Smooth muscle cell (in vitro differentiated cells): ENCODE data around the gene LARGE1. TPM values are rescaled to one million over a fixed set of nuclear protein-coding genes. Genes with fewer than 3 reads are reported as not detected.

Source experiments
- DNase-seq: peaks from one replicate; lab custom pipeline; 2025; ENCODE audit not compliant: unreplicated experiment; lab: John Stamatoyannopoulos, UW
- H2AFZ ChIP-seq: fragments of 200-600 bp; sonication (generic); 2 replicates; pipeline ENCODE4 v1.6.0; 2016; ENCODE audit warnings: antibody characterized with exemption, low read depth, mild to moderate bottlenecking
- H3F3A ChIP-seq: fragments of 200-600 bp; sonication (generic); 2 replicates; pipeline ENCODE4 v1.6.0; 2017; ENCODE audit warnings: antibody characterized with exemption, low read depth
- H3K27ac ChIP-seq: fragments of 200-600 bp; sonication (generic); 2 replicates; pipeline ENCODE4 v1.5.1; 2016; ENCODE audit warnings: low read depth, mild to moderate bottlenecking
- H3K27me3 ChIP-seq: fragments of 200-600 bp; sonication (generic); 2 replicates; pipeline ENCODE4 v1.6.1; 2016; ENCODE audit warnings: low read depth, mild to moderate bottlenecking
- H3K36me3 ChIP-seq: fragments of 200-600 bp; sonication (generic); 2 replicates; pipeline ENCODE4 v1.5.1; 2016; ENCODE audit warnings: low read depth
- H3K4me1 ChIP-seq: fragments of 200-600 bp; sonication (generic); 2 replicates; pipeline ENCODE4 v1.5.1; 2016; ENCODE audit warnings: low read depth
- H3K4me2 ChIP-seq: fragments of 200-600 bp; sonication (generic); 2 replicates; pipeline ENCODE4 v1.6.0; 2016; ENCODE audit warnings: mild to moderate bottlenecking
- H3K4me3 ChIP-seq: fragments of 200-600 bp; sonication (generic); 2 replicates; pipeline ENCODE4 v1.5.1; 2016; ENCODE audit warnings: mild to moderate bottlenecking
- H3K79me2 ChIP-seq: fragments of 200-600 bp; sonication (generic); 2 replicates; pipeline ENCODE4 v1.6.0; 2016; ENCODE audit warnings: low read depth, mild to moderate bottlenecking
- H3K9ac ChIP-seq: fragments of 200-600 bp; sonication (generic); 2 replicates; pipeline ENCODE4 v1.6.0; 2016; ENCODE audit warnings: low read depth
- H3K9me3 ChIP-seq: fragments of 200-600 bp; sonication (generic); replicated peaks from 2 replicates; pipeline ENCODE4 v1.5.1; 2016; ENCODE audit warnings: low read depth
- H4K20me1 ChIP-seq: fragments of 200-600 bp; sonication (generic); 2 replicates; pipeline ENCODE4 v1.6.0; 2016; ENCODE audit warnings: low read depth
- WGBS: methylation state at CpG from one replicate; pipeline ENCODE4 v1.1.7; 2016; ENCODE audit warnings: low lambda C conversion rate; 5-methylcytosine and 5-hydroxymethylcytosine counted together
- polyA plus RNA-seq: library from polyadenylated mRNA; unstranded; fragments of >200 nt; fragmentation: Nextera tagmentation; extraction: Ambion mirVana; gene quantifications from 2 replicates; pipeline ENCODE4 v1.2.1, GENCODE V29; 2016
- total RNA-seq: library from RNA; depleted of rRNA; stranded (reverse); fragments of >200 nt; gene quantifications from 2 replicates; pipeline ENCODE4 v1.2.3, GENCODE V29; 2014
- TF ChIP-seq, protein P1 (sequence below): fragments of 200-600 bp; sonication (generic); IDR thresholded peaks from 2 replicates; pipeline ENCODE4 v1.5.1; 2017; ENCODE audit warnings: borderline replicate concordance, mild to moderate bottlenecking, antibody characterized with exemption; ENCODE audit not compliant: insufficient read depth, poor library complexity, severe bottlenecking

Gene LARGE1
- total and polyA plus RNA-seq, 2 experiments from 2014 or later, result 11.9 to 18.0 TPM

DNA sequence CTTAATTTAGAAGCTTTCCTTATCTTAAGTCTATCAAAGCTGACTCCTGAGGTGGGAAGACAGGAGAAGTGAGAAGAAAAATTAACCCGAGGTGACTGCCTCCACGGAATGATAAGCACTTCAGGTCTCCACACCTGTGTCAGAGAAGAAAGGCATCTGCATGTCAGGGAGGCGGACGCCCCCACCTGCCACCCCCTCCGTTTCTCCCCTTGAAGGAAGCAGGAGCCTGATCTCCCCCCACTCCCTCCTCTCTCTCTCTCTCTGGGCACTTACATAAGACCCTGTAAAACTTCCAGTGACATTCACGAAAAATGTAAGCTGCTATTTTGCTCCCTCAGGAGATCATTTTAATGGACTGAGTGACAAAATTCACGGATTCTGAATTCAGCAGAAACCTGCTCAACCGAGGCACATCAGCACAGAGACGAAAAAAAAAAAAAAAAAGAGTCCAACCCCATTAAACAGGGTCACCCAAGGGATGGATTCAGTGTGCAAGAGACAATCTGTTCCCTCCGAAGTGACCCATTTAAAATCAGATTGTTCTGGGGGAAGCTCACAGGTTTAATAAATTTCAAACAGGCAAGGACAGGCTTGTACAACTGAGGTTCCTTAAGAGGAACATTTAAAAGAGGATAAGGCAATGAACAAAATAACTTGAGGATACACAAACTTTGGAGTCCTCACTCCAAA, 1.5 kb downstream of the LARGE1 start:
- Histone ChIP-seq H3K4me1 (peaks cover 26% of the 10 kb centered on the region), H3K9me3 (no peaks in the 10 kb centered on the region), H3K27me3 (no peaks in the 10 kb centered on the region), H3K9ac (no peak overlapping the region), H4K20me1 (peaks cover 62% of the 10 kb centered on the region), H3K36me3 (no peaks in the 10 kb centered on the region), H3F3A (no peaks in the 10 kb centered on the region), H3K4me3 (peak overlapping the region; percentile 79), H3K27ac (no peak overlapping the region), H2AFZ (no peak overlapping the region), H3K79me2 (peaks cover 26% of the 10 kb centered on the region), H3K4me2 (peak overlapping the region; percentile 98)
- TF ChIP-seq, protein P1, sequence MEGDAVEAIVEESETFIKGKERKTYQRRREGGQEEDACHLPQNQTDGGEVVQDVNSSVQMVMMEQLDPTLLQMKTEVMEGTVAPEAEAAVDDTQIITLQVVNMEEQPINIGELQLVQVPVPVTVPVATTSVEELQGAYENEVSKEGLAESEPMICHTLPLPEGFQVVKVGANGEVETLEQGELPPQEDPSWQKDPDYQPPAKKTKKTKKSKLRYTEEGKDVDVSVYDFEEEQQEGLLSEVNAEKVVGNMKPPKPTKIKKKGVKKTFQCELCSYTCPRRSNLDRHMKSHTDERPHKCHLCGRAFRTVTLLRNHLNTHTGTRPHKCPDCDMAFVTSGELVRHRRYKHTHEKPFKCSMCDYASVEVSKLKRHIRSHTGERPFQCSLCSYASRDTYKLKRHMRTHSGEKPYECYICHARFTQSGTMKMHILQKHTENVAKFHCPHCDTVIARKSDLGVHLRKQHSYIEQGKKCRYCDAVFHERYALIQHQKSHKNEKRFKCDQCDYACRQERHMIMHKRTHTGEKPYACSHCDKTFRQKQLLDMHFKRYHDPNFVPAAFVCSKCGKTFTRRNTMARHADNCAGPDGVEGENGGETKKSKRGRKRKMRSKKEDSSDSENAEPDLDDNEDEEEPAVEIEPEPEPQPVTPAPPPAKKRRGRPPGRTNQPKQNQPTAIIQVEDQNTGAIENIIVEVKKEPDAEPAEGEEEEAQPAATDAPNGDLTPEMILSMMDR, result no peak
- 25% methylated on average over 10 of the region's 10 CpGs for WGBS
- no peak for DNase-seq

DNA sequence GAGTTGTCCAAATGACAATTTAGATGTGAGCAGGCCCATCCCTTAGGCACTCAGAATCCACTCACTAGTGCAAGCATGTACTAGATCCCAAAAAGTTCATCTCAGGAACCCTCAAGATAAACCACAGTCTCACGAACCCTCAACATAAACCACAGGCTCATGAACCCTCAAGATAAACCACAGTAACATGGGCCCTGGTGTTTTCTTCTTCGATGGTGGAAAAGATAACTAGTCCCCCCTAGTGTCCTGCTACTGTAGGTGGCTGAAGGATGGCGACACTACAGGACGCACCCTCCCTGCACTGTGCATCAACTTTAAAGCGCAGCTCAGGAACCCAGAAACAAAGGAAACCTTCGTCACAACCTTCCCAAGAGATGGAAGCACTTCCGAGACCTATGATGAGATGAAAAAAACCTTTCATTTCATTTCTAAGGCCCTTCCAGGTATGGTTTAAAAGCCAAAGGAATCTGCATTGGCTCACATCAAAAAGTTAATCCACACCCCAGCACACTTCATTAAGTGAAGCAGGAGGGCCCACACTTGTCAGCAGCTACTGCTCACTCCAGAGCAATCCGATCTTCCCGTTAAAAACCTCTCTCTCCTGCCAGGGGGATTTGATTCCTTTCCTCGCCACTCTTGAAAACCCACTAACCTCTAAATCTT, 2.4 kb downstream of the LARGE1 start:
- no peaks in the 10 kb centered on the region for H3F3A ChIP-seq
- WGBS, result 40% methylated on average over 10 of the region's 10 CpGs
- no peaks in the 10 kb centered on the region for H3K36me3 ChIP-seq
- TF ChIP-seq, protein P1, result no peak
- H4K20me1 ChIP-seq, result peaks cover 66% of the 10 kb centered on the region
- H3K4me1 ChIP-seq, result peaks cover 19% of the 10 kb centered on the region
- H3K4me3 ChIP-seq, result peak overlapping the region; percentile 79
- H3K9ac ChIP-seq, result no peak overlapping the region
- no peak overlapping the region for H2AFZ ChIP-seq
- H3K4me2 ChIP-seq, result peak overlapping the region; percentile 98
- H3K27me3 ChIP-seq, result no peaks in the 10 kb centered on the region
- H3K79me2 ChIP-seq, result peaks cover 26% of the 10 kb centered on the region
- DNase-seq, result no peak
- H3K27ac ChIP-seq, result no peak overlapping the region
- H3K9me3 ChIP-seq, result no peaks in the 10 kb centered on the region

DNA sequence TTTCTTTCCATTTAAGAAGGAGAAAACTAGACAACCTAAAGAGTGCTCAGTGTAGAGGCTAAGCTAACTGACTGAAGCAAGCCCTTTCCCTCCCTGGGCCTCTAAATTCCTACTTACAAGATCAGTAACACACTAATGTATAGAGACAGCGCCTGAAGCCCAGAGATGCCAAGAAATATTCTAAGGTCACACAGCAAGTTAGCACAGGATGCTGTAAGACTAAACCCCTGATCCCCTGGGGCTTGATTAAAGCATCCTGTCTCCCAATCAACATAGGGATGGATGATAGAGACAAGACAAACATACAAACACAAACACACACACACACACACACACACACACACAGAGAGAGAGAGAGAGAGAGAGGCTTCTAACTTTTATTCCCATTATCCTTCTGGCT, 5.6 kb downstream of the LARGE1 start:
- H3K79me2 ChIP-seq, result peaks cover 35% of the 10 kb centered on the region
- TF ChIP-seq, protein P1, result no peak
- DNase-seq, result no peak
- WGBS, result 81% methylated on average over 1 of the region's 1 CpG
- H3K36me3 ChIP-seq, result no peaks in the 10 kb centered on the region
- no peaks in the 10 kb centered on the region for H3F3A ChIP-seq
- no peak overlapping the region for H3K9ac ChIP-seq
- H3K27ac ChIP-seq, result no peak overlapping the region
- no peaks in the 10 kb centered on the region for H3K27me3 ChIP-seq
- no peak overlapping the region for H3K4me2 ChIP-seq
- H3K9me3 ChIP-seq, result no peaks in the 10 kb centered on the region
- peaks cover 81% of the 10 kb centered on the region for H4K20me1 ChIP-seq
- peaks cover 17% of the 10 kb centered on the region for H3K4me1 ChIP-seq
- no peak overlapping the region for H3K4me3 ChIP-seq
- H2AFZ ChIP-seq, result no peak overlapping the region
